Breast epithelium (tissue), 3 donors: Measurements from ENCODE around the gene WWTR1.

Experiments used
- CTCF ChIP-seq, 3 donors: fragments of 450-650 bp; IDR thresholded peaks; one replicate each; pipeline ENCODE4 v1.5.1; 2016 to 2017; ENCODE audit warnings: antibody characterized with exemption in 3 of 3, mild to moderate bottlenecking in 3 of 3, moderate library complexity in 3 of 3
- POLR2A ChIP-seq: fragments of 450-650 bp; IDR thresholded peaks from one replicate; pipeline ENCODE4 v1.6.1; 2016; ENCODE audit warnings: antibody characterized with exemption, mild to moderate bottlenecking, moderate library complexity

- TF ChIP-seq POLR2A (no peak), CTCF (IDR thresholded peaks at IDR 0.05) (no peak)
Measured at GRCh38 chr3:149560617-149561016, 97.2 kb downstream of the WWTR1 start.
